HG02571 (cell line): ENCODE results near the gene SLC45A2.
"Not testable (repeated sequence)": the region's sequence is repeated elsewhere in the genome, so short reads cannot be mapped to it uniquely, and the experiment has no call there.

Experiments
- ATAC-seq: cut with Tn5 transposase; IDR thresholded peaks from one replicate; pipeline ENCODE4 v1.9.1; 2021; ENCODE audit warnings: mild to moderate bottlenecking, moderate library complexity; ENCODE audit not compliant: unreplicated experiment

SLC45A2 gene

DNA sequence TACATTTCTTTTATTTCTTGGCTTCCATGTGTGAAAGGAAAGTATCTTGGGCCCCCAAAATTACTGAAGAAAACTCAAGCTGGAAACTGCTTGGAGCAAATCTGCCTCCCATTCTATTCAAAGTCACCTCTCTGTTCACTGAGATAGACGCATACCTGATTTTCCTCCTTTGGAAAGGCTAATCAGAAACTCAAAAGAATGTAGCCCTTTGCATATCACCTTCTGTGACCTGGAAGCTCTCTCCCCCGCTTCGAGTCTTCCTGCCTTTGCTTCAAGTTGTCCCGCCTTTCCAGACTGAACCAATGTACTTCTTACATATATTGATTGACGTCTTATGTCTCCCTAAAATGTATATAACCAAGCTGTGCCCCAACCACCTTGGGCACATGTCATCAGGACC is 53.4 kb downstream of the SLC45A2 start:
- ATAC-seq, result no peak

DNA sequence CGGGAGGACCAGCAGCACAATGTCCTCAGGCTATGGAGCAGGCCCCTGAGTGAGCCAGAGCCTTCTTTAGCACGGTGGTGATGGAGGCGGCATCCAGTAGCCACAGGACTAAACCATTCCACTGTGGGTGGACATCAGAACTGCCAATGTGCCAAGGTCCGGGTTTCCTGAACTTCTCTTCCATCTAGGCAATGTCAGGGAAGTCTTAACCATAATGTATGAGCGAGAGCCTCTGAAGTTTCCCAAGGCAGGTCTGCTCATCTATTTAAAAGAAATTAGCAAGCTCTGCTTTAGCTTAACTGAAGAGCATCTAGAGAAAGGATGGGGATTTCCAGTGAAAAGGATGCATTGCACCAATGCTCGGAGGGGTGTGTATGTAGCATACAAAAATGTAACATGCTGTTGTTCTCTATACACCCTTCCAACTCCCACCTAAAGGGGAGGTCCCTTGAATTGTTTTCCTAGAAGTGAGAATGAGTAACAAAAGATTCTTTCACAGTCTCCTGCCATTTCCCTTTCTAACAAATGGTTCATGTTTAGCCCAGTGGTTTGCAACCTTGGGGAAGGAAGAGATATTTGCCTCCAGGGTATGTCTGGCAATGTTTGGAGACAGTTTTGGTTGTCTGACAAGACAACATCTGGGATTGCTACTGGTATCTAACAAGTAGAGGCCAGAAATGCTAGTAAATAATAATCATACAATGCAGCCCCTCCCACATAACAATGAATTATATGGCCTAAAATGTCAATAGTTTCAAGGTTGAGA is 54.4 kb downstream of the SLC45A2 start:
- no peak for ATAC-seq

DNA sequence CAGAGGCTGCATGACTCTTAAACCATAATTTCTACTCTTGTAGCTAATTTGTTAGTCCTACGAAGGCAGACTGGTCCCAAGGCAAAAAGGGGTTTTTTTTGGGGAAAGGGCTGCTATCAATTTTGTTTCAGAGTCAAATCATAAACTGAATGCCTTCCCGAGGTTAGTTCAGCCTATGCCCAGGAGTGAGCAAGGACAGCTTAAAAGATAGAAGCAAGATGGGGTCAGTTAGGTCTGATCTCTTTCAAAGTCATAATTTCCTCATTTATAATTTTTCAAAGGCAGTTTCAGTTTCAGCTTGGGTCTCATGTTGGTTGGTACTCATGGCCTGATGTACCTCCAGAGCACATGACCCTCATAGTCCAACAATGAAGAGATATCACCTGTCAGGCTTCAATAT is 56.2 kb downstream of the SLC45A2 start:
- ATAC-seq, result no peak

DNA sequence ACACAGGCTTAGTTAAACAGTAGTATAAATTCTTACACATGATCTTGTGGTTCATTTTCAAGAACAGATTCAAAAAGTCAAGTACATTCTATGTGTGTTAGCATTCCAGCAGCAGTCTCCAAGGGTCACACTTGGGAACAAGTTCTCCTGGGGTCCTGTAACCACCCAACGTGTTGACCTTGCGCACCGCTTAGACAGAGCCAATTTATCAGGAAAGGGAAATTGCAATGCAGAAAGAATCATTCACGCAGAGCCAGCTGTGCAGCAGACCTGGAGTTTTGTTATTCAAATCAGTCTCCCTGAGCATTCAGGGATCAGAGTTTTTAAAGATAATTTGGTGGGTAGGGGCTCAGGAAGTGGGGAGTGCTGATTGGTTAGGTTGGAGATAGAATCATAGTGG is 56.8 kb downstream of the SLC45A2 start:
- no peak for ATAC-seq

DNA sequence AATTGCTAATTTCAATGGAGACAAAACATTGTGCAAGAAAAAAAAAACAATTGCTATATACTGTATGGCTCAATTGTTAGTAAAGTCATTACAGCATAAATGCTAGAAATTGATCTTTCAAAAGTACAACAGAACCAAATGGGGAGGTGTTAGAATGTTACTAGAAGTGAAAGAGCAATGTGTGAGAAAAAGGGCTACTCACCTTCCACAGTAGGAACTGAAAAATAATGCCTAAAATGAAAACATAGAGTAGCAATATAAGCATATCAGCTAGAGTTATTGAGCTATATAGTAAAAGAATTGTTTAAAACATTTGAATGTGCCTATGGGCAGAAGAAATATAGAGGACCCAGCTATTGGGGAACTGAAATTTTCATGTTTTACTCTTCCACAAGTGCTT is 59.2 kb downstream of the SLC45A2 start:
- no peak for ATAC-seq

DNA sequence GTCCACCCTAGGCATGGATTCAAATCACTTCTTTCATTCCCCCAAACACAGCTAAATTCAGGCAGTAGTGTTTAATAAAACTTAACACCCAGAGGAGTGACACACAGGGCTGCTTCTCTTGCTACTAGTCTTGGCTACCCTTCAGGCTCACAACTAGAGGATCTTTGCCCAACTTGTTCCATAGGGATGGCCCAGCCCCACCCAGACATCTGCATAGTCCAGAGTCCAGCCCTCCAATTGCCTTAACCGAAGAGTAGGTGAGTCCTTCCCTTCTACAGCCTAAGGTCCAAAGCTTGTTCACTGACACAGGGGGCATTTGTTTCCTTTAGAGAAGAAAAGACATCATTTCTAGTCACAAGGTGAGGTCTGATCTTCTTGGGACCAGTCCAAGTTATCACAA is 63.5 kb downstream of the SLC45A2 start:
- no peak for ATAC-seq

DNA sequence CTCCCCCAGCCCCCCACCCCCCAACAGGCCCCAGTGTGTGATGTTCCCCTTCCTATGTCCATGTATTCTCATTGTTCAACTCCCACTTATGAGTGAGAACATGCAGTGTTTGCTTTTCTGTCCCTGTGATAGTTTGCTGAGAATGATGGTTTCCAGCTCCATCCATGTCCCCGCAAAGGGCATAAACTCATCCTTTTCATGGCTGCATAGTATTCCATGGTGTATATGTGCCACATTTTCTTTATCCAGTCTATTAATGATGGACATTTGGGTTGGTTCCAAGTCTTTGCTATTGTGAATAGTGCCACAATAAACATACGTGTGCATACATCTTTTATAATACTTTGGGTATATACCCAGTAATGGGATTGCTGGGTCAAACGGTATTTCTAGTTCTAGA is 69.6 kb downstream of the SLC45A2 start:
- ATAC-seq, result not testable (repeated sequence)

DNA sequence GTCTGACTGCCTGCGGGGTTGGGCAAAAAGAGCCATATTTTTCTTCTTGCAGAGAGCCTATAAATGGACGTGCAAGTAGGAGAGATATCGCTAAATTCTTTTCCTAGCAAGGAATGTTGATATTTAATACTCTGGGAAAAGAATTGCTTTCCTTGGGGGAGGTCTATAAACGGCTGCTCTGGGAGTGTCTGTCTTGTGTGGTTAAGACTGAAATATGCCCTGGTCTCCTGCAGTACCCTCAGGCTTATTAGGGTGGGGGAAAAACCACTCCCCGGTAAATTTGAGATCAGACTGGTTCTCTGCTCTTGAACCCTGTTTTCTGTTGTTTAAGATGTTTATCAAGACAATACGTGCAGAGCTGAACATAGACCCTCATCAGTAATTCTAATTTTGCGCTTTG is 78.2 kb downstream of the SLC45A2 start:
- not testable (repeated sequence) for ATAC-seq

DNA sequence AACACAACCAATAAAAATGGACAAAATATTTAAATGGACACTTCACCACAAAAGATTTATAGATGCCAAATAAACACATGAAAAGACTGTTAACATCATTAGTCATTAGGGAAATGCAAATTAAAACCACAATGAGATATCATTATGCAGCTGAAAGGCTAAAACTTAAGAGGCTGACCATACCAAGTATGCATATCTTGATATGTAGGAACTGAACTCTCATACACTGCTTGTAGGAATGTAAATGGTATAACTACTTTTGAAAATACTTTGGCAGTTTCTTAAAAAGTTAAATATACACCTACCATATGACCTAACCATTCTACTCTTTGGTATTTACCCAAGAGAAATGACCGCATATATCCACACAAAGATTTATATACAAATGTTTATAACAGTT is 79.1 kb downstream of the SLC45A2 start:
- no peak for ATAC-seq

DNA sequence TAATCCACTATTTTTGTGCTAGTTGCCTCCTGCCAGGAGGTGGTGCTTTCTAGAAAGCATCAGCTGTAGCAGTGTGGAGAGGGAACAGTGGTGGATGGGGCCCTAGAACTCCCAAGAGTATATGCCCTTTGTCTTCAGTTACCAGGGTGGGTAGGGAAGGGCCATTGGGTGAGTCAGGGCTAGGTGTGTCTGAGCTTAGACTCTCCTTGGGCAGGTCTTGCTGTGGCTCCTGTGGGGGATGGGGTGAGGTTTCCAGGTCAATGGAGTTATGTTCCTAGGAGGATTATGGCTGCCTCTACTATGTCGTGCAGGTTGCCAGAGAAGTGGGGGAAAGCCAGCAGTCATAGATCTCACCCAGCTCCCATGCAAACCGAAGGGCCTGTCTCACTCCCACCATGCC is 81.4 kb downstream of the SLC45A2 start:
- no peak for ATAC-seq

DNA sequence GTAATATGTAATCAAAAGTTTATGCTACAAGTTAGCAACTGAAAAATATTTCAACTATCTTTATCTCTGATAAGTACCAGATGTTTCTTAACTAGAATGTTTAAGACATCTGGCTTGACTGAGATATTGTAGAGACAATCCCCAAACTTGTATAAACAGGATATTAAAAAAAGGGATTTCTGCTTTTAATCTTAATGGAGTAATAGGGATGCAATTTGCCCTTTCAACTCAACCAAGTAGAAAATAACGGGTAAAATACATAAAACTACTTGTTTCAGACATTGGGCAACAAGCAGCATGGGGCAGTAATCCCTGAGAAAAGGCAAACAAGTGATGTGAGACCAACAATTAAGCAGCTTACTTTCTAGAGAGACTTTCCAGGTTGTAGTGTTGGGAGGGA is 83.3 kb downstream of the SLC45A2 start:
- no peak for ATAC-seq
